Stomach (tissue), 4 donors: ENCODE results near the gene ITGA5.

Experiments used
- CTCF ChIP-seq, 7 experiments: fragments of 450-650 bp in 4 of 7; fragments of 200-600 bp in 3 of 7; sonication (generic) in 3 of 7; IDR thresholded peaks; one replicate each; pipeline ENCODE4 v1.5.1; 2016 to 2019; ENCODE audit warnings: antibody characterized with exemption in 7 of 7, control low read depth in 2 of 7, mild to moderate bottlenecking in 1 of 7
- POLR2A ChIP-seq, 4 donors: fragments of 450-650 bp; IDR thresholded peaks; one replicate each; pipeline ENCODE4 v1.6.1; 2016; ENCODE audit warnings: antibody characterized with exemption in 4 of 4, control low read depth in 2 of 4, mild to moderate bottlenecking in 1 of 4, moderate library complexity in 1 of 4

DNA sequence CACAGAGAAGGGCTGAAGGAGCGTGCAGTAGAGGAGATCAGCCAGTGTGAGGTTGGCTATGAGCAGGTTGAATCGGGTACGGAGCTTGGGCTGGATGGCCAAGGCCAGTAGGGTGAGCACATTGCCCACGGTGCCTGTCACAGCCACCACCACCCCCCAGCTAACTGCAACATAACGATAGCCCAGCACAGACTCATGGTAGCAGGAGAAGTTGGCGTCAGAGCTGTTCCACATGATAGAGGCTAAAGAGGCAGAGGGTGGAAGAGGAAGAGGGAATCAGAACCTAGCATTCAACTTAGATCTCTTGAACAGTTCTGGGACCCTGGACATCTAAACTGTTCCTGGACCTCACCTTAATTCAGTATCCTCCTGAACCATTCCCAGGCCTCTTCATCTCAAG lies 55.4 kb downstream of the ITGA5 start:
- TF ChIP-seq CTCF (IDR thresholded peaks at IDR 0.05) = no peak
- no peak for TF ChIP-seq POLR2A (IDR thresholded peaks at IDR 0.05)
